Body of pancreas (tissue), 4 donors: ENCODE data around the gene FAM124A. TPM values are rescaled to one million over a fixed set of nuclear protein-coding genes. Genes with fewer than 3 reads are reported as not detected.

Experiments used
- ATAC-seq: fragments of 150-250 bp; one replicate; pipeline ENCODE4 v1.9.1; 2016
- DNase-seq, 4 donors: peaks; one replicate each; pipeline ENCODE4 v3.0.0-alpha.2; 2019
- H3K27ac ChIP-seq, 4 donors: fragments of 200-600 bp; sonication (generic); 1 replicate in 3 of 4; 2 replicates in 1 of 4; pipeline versions ENCODE4 v1.5.1 to v1.6.1; 2016 to 2019; ENCODE audit warnings: mild to moderate bottlenecking in 1 of 4, mixed read lengths in 1 of 4, moderate library complexity in 1 of 4
- H3K27me3 ChIP-seq, 2 donors: fragments of 200-600 bp; sonication (generic); one replicate each; pipeline ENCODE4 v1.6.0; 2016; ENCODE audit warnings: mild to moderate bottlenecking in 1 of 2
- H3K36me3 ChIP-seq, 2 donors: fragments of 200-600 bp; sonication (generic); replicated peaks in 1 of 2; 2 replicates each; pipeline ENCODE4 v1.5.1; 2016; ENCODE audit warnings: low read depth in 2 of 2; ENCODE audit not compliant: insufficient read depth in 1 of 2
- H3K4me1 ChIP-seq: fragments of 200-600 bp; sonication (generic); one replicate; pipeline ENCODE4 v1.6.0; 2016
- H3K4me3 ChIP-seq, 2 donors: fragments of 200-600 bp; sonication (generic); 1 replicate in 1 of 2; 2 replicates in 1 of 2; pipeline ENCODE4 v1.5.1; 2016 to 2019
- H3K9me3 ChIP-seq, 3 donors: fragments of 200-600 bp; sonication (generic); 1 replicate in 2 of 3; 2 replicates in 1 of 3; pipeline ENCODE4 v1.5.1; 2016
- POLR2A ChIP-seq, 3 donors: fragments of 450-650 bp; IDR thresholded peaks; one replicate each; pipeline ENCODE4 v1.6.1; 2016; ENCODE audit warnings: antibody characterized with exemption in 3 of 3, mild to moderate bottlenecking in 2 of 3
- WGBS, 2 donors: methylation state at CpG; one replicate each; pipeline ENCODE4 v1.1.5; 2017; 5-methylcytosine and 5-hydroxymethylcytosine counted together
- intact Hi-C: fragments of 100-400 bp; cut with DNase I; formaldehyde crosslinking; loops from one replicate; pipeline ENCODE4 v1.15.1; 2023
- total RNA-seq, 2 donors: library from RNA; depleted of rRNA; stranded (reverse); fragments of >200 nt; gene quantifications; one replicate each; pipeline ENCODE4 v1.1.0, GENCODE V29; 2016
- TF ChIP-seq, protein P1 (sequence below), 7 experiments: fragments of 450-650 bp in 4 of 7; fragments of 200-600 bp in 3 of 7; sonication (generic) in 3 of 7; IDR thresholded peaks; one replicate each; pipeline ENCODE4 v1.5.1; 2016 to 2019; ENCODE audit warnings: antibody characterized with exemption in 7 of 7

Gene FAM124A
- total RNA-seq, 2 donors from 2014 or later = 0.78 to 2.0 TPM

DNA sequence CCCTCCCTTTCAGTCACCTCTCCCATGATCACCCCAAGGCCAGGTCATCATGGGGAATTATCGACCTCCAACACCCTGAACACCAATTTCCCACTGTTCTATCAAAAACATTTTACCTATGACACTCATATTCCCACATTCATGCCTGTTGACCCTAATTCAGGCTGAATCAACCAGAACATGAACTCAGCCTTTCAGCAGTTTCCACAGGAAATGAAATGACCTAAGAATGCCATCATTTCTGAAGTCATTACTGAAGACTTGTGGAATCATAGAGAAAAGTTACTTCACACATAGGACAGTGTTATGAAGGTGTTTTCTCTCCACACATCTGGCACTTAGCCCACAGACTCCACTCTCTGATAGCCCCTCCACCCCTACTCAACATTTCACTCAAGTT lies 29.9 kb upstream of the FAM124A start:
- Histone ChIP-seq H3K4me1 (no peaks in the 10 kb centered on the region), H3K27me3 (no peaks in the 10 kb centered on the region), H3K9me3 (no peaks in the 10 kb centered on the region), H3K36me3 (no peaks in the 10 kb centered on the region), H3K27ac (no peak overlapping the region), H3K4me3 (no peak overlapping the region)
- 82 to 86% methylated on average over 1 of the region's 1 CpG for WGBS, 2 donors
- TF ChIP-seq POLR2A (IDR thresholded peaks at IDR 0.05) = no peak
- TF ChIP-seq, protein P1, sequence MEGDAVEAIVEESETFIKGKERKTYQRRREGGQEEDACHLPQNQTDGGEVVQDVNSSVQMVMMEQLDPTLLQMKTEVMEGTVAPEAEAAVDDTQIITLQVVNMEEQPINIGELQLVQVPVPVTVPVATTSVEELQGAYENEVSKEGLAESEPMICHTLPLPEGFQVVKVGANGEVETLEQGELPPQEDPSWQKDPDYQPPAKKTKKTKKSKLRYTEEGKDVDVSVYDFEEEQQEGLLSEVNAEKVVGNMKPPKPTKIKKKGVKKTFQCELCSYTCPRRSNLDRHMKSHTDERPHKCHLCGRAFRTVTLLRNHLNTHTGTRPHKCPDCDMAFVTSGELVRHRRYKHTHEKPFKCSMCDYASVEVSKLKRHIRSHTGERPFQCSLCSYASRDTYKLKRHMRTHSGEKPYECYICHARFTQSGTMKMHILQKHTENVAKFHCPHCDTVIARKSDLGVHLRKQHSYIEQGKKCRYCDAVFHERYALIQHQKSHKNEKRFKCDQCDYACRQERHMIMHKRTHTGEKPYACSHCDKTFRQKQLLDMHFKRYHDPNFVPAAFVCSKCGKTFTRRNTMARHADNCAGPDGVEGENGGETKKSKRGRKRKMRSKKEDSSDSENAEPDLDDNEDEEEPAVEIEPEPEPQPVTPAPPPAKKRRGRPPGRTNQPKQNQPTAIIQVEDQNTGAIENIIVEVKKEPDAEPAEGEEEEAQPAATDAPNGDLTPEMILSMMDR (IDR thresholded peaks at IDR 0.05) = no peak
- DNase-seq = no peak
- intact Hi-C loops = no loop called here
- no peak for ATAC-seq

DNA sequence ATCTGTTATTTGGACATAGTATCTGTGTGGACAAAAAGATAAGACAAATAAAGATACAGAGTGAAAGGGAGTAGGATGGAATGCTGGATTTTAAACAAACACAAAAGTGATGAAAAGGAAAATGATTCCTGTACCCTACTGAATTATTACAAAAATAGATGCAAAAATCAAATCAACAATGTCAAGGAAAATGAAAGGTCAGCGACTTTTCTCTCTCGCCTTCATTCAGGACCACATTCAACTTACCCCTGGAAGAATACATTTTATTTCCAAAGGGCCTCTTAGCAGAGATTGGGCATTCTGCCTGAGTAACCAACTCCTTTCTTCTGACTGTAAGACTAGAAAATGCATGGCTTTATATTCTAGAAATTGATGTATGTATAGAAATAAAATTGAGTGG lies 28.8 kb upstream of the FAM124A start:
- no peaks in the 10 kb centered on the region for H3K36me3 ChIP-seq
- no peak overlapping the region for H3K27ac ChIP-seq
- H3K27me3 ChIP-seq = no peaks in the 10 kb centered on the region
- H3K9me3 ChIP-seq = no peaks in the 10 kb centered on the region
- DNase-seq (no peak), ATAC-seq (no peak)
- no peak overlapping the region for H3K4me3 ChIP-seq
- no peaks in the 10 kb centered on the region for H3K4me1 ChIP-seq
- 89 to 94% methylated on average over 2 of the region's 2 CpGs for WGBS, 2 donors
- TF ChIP-seq, protein P1 (IDR thresholded peaks at IDR 0.05) = no peak
- no peak for TF ChIP-seq POLR2A (IDR thresholded peaks at IDR 0.05)
- intact Hi-C loops = no loop called here

DNA sequence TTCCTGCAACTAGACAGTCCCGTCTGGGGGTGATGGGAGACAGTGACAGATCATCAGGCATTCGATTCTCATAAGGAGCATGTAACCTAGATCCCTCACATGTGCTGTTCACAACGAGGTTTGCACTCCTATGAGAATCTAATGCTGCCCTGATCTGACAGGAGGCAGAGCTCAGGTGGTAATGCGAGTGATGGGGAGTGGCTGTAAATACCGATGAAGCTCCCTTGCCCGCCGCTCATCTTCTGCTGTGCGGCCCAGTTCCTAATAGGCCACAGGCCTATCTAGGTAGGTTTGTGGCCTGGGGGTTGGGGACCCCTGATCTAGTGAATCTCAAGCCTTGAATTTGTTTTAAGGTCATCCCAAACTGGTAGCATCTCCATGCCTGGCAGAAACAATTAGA lies 27.3 kb upstream of the FAM124A start:
- Histone ChIP-seq H3K36me3 (no peaks in the 10 kb centered on the region), H3K9me3 (no peaks in the 10 kb centered on the region), H3K27ac (no peak overlapping the region), H3K4me3 (no peak overlapping the region), H3K4me1 (no peaks in the 10 kb centered on the region), H3K27me3 (no peaks in the 10 kb centered on the region)
- DNase-seq = no peak
- 81 to 82% methylated on average over 8 of the region's 8 CpGs for WGBS, 2 donors
- no peak for TF ChIP-seq POLR2A (IDR thresholded peaks at IDR 0.05)
- TF ChIP-seq, protein P1 (IDR thresholded peaks at IDR 0.05) = no peak
- no peak for ATAC-seq
- intact Hi-C loops = no loop called here

DNA sequence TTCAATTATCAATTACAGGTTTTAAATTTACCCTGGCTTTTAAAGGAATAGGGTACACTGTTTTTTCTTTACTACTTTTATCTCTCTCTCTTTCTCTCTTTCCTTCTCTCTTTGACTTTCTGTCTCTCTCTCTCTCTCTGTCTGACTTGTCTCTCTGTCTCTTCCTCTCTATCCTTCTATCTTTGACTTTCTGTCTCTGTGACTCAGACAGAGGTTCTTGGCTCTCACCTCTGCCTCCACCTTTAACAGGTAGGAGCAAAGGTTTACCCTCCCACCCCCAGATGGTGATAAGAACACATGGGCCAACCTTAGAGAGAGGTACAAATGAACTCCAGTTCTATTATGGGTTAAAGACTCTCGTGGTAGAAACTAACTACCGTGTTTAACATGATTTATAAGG lies 20.3 kb upstream of the FAM124A start:
- H3K36me3 ChIP-seq = no peaks in the 10 kb centered on the region
- no peaks in the 10 kb centered on the region for H3K4me1 ChIP-seq
- WGBS, 2 donors = 54 to 75% methylated on average over 2 of the region's 2 CpGs
- intact Hi-C loops = no loop called here
- DNase-seq (no peak), ATAC-seq (no peak)
- H3K27me3 ChIP-seq = no peaks in the 10 kb centered on the region
- TF ChIP-seq POLR2A (IDR thresholded peaks at IDR 0.05) = no peak
- TF ChIP-seq, protein P1 (IDR thresholded peaks at IDR 0.05) = no peak
- no peaks in the 10 kb centered on the region for H3K9me3 ChIP-seq
- no peak overlapping the region for H3K4me3 ChIP-seq
- H3K27ac ChIP-seq = no peak overlapping the region

DNA sequence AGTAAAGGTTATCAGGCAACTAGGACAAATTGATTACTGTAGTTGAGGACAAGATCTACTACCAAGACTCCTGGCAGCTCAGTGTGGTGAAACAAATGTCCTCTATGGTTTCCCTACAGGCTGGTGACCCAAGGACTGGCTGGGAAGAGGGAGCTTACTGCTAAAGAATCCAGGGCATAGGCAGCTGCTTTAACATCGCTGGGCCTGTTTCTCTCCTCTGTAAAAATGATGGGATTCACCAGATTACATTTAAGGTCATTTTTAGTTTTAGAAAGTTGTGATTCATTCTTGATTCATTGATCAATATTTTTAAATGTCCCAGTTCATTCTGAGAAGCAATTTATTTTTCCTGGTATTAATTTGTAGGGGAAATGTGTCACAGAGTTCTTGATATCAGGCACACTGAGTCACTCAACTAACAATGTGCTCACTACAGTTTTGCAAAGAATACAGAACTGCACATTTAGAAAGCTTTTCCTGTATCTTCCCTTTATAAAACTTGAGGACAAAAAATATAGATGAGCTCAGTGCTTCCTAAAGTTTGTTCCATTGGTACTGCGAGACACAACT lies 19.6 kb upstream of the FAM124A start:
- WGBS, 2 donors = 83 to 88% methylated on average over 2 of the region's 2 CpGs
- Histone ChIP-seq H3K4me1 (no peaks in the 10 kb centered on the region), H3K9me3 (no peaks in the 10 kb centered on the region), H3K27me3 (no peaks in the 10 kb centered on the region), H3K36me3 (no peaks in the 10 kb centered on the region), H3K4me3 (no peak overlapping the region), H3K27ac (no peak overlapping the region)
- DNase-seq (no peak), ATAC-seq (no peak)
- intact Hi-C loops = no loop called here
- TF ChIP-seq, protein P1 (IDR thresholded peaks at IDR 0.05) = no peak
- no peak for TF ChIP-seq POLR2A (IDR thresholded peaks at IDR 0.05)
